Heart left ventricle (tissue), 16 donors: ENCODE data around the gene APCDD1. TPM values are rescaled to one million over a fixed set of nuclear protein-coding genes. Genes with fewer than 3 reads are reported as not detected.

Experiments used
- ATAC-seq, 4 donors: fragments of 200-7000 bp; cut with Tn5 transposase; one replicate each; pipeline ENCODE4 v1.9.1; 2020 to 2022; ENCODE audit warnings: moderate library complexity in 4 of 4, mild to moderate bottlenecking in 3 of 4, moderate number of reproducible peaks in 1 of 4
- DNase-seq, 5 donors: peaks; one replicate each; pipeline ENCODE4 v3.0.0-alpha.2; 2020
- H3K27ac ChIP-seq, 12 donors: fragments of 200-600 bp; sonication (generic) in 4 of 12; one replicate each; pipeline versions ENCODE4 v1.5.0 to v1.8.0; 2016 to 2022; ENCODE audit warnings: mild to moderate bottlenecking in 2 of 12
- H3K27me3 ChIP-seq, 9 donors: fragments of 200-600 bp; sonication (generic) in 2 of 9; one replicate each; pipeline versions ENCODE4 v1.5.1 to v1.8.0; 2016 to 2022; ENCODE audit warnings: mild to moderate bottlenecking in 3 of 9
- H3K36me3 ChIP-seq, 9 donors: fragments of 200-600 bp; sonication (generic) in 2 of 9; one replicate each; pipeline versions ENCODE4 v1.5.0 to v1.8.0; 2018 to 2022; ENCODE audit warnings: mild to moderate bottlenecking in 2 of 9
- H3K4me1 ChIP-seq, 12 donors: fragments of 200-600 bp; sonication (generic) in 4 of 12; one replicate each; pipeline versions ENCODE4 v1.5.0 to v1.8.0; 2016 to 2022; ENCODE audit warnings: mild to moderate bottlenecking in 3 of 12
- H3K4me3 ChIP-seq, 12 donors: fragments of 200-600 bp; sonication (generic) in 4 of 12; one replicate each; pipeline versions ENCODE4 v1.5.0 to v1.8.0; 2017 to 2022; ENCODE audit warnings: mild to moderate bottlenecking in 9 of 12, moderate library complexity in 4 of 12
- H3K9me3 ChIP-seq, 12 donors: fragments of 200-600 bp; sonication (generic) in 4 of 12; one replicate each; pipeline versions ENCODE4 v1.5.0 to v1.8.0; 2016 to 2022; ENCODE audit warnings: mild to moderate bottlenecking in 1 of 12
- POLR2A ChIP-seq, 2 donors: fragments of 450-650 bp; IDR thresholded peaks; one replicate each; pipeline ENCODE4 v1.6.1; 2017; ENCODE audit warnings: antibody characterized with exemption in 2 of 2, mild to moderate bottlenecking in 2 of 2, moderate library complexity in 2 of 2
- WGBS, 4 donors: extraction: QIAGEN DNeasy Blood & Tissue Kit in 2 of 4; methylation state at CpG; one replicate each; pipeline versions ENCODE4 v1.1.5 to v1.1.7; 2013 to 2018; 5-methylcytosine and 5-hydroxymethylcytosine counted together
- intact Hi-C, 10 donors: fragments of 100-400 bp; cut with DNase I; formaldehyde crosslinking; loops; one replicate each; pipeline versions ENCODE4 v1.11.1 to v1.14.2; 2022
- polyA plus RNA-seq, 2 donors: library from polyadenylated mRNA; stranded (reverse); fragments of 200-250 nt; gene quantifications; one replicate each; pipeline ENCODE4 v1.2.3, GENCODE V29; 2013
- total RNA-seq, 9 donors: library from RNA; depleted of rRNA in 2 of 9; stranded (reverse); fragments of >200 nt in 2 of 9; fragmentation: NEBNext Ultra II Directional in 3 of 9; extraction: Animal tissue kit (Norgen Biotek cat#: 25700) in 3 of 9; gene quantifications; one replicate each; pipeline versions ENCODE4 v1.1.0 to v1.2.4, GENCODE V29; 2016 to 2023
- TF ChIP-seq, protein P1 (sequence below), 12 donors: fragments of 200-600 bp; sonication (generic) in 4 of 12; IDR thresholded peaks; one replicate each; pipeline versions ENCODE4 v1.5.0 to v1.8.0; 2018 to 2022; ENCODE audit warnings: antibody characterized with exemption in 12 of 12, mild to moderate bottlenecking in 5 of 12
- donor health status: ischemic (EF 13 %, LVEDD 7.1; RV severe dilation, severe dysfunction).
- donor health status: healthy with polysubstance abuse.
- donor health status: DM: no; HTN: yes; CAD: no.
- donor health status: DM: no; HTN: no; CAD: no.
- donor health status: ischemic (EF 25% LVEDD 6.9; RV normal size, moderate dysfunction).
- donor health status: ischemic (EF 25% LVEDD 5.7; RV mildly dilated, moderate dysfunction).
- donor health status: healthy.
- donor health status: DM: yes; HTN: yes; CAD: no.
- donor health status: ischemic (EF 35%, LVEDD 5.7; RV mildly dilated, moderate dysfunction).
- donor health status: nonischemic (EF 11% LVEDD 7.7; RV severe dilation, severe dysfunction).
- donor health status: DM: yes; HTN: yes; CAD: no.
- donor health status: PGD.
- donor health status: ischemic (EF 29% LVEDD 5.4; RV normal size, mild dysfunction).
- donor health status: nonischemic (EF 23%, LVEDD 6.1; RV moderate dilation, normal function).

APCDD1 gene
- total and polyA plus RNA-seq, 11 donors: 7.5 to 65.4 (median 15.7) TPM

GRCh38 chr18:10511236-10511635 lies 56.8 kb downstream of the APCDD1 start:
- Histone ChIP-seq H3K36me3 (no peaks in the 10 kb centered on the region), H3K4me3 (no peak overlapping the region), H3K27me3 (no peaks in the 10 kb centered on the region), H3K9me3 (peaks cover 0 to 21% (median 12%) of the 10 kb centered on the region in 12 donors), H3K27ac (no peak overlapping the region), H3K4me1 (peaks cover 0 to 4% (median 0%) of the 10 kb centered on the region in 12 donors)
- no peak for TF ChIP-seq POLR2A (IDR thresholded peaks at IDR 0.05)
- TF ChIP-seq, protein P1, sequence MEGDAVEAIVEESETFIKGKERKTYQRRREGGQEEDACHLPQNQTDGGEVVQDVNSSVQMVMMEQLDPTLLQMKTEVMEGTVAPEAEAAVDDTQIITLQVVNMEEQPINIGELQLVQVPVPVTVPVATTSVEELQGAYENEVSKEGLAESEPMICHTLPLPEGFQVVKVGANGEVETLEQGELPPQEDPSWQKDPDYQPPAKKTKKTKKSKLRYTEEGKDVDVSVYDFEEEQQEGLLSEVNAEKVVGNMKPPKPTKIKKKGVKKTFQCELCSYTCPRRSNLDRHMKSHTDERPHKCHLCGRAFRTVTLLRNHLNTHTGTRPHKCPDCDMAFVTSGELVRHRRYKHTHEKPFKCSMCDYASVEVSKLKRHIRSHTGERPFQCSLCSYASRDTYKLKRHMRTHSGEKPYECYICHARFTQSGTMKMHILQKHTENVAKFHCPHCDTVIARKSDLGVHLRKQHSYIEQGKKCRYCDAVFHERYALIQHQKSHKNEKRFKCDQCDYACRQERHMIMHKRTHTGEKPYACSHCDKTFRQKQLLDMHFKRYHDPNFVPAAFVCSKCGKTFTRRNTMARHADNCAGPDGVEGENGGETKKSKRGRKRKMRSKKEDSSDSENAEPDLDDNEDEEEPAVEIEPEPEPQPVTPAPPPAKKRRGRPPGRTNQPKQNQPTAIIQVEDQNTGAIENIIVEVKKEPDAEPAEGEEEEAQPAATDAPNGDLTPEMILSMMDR (IDR thresholded peaks at IDR 0.05): no peak
- intact Hi-C loops: loop anchor here in 5 of 10 donors (5.0 to 10.0 kb wide), 10 partner anchors 54 to 506 kb away; no protein-coding TSS in a partner anchor
- DNase-seq (no peak), ATAC-seq (no peak)
- 73 to 91% (median 80%) methylated on average over 2 of the region's 2 CpGs for WGBS, 4 donors

GRCh38 chr18:10514082-10514481 lies 59.6 kb downstream of the APCDD1 start:
- H3K4me1 ChIP-seq: peaks cover 0 to 17% (median 10%) of the 10 kb centered on the region in 12 donors
- peaks cover 0 to 7% (median 0%) of the 10 kb centered on the region in 12 donors for H3K9me3 ChIP-seq
- H3K27ac ChIP-seq: peak overlapping the region in 2 of 12 donors; percentile 22 to 28
- no peak overlapping the region for H3K4me3 ChIP-seq
- ATAC-seq: no peak
- TF ChIP-seq POLR2A (IDR thresholded peaks at IDR 0.05): no peak
- TF ChIP-seq, protein P1 (IDR thresholded peaks at IDR 0.05): no peak
- DNase-seq: no peak
- intact Hi-C loops: loop anchor here in 5 of 10 donors (5.0 to 10.0 kb wide), 10 partner anchors 57 to 509 kb away; no protein-coding TSS in a partner anchor
- 57 to 84% (median 62%) methylated on average over 3 of the region's 3 CpGs for WGBS, 4 donors
- H3K36me3 ChIP-seq: no peaks in the 10 kb centered on the region
- no peaks in the 10 kb centered on the region for H3K27me3 ChIP-seq

DNA sequence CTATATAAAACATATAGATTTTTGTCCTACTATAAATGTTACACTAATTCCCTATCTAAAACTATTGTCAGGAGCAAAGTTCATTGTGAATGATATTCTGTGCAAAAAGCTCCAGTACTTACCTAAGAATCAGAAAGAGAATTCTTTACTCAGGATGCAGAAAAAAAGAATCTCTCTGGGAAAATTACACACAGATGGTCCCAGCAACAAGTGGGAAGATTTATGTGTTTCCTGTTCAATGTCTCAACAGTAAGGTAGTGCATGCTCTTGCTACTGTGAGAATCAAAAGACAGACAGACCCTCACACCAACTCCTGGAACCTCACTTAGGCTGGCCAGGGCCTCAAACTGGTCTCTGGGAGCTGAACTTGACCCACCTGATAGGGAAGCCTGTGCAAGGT lies 60.2 kb downstream of the APCDD1 start:
- Histone ChIP-seq H3K27me3 (no peaks in the 10 kb centered on the region), H3K36me3 (no peaks in the 10 kb centered on the region), H3K4me3 (no peak overlapping the region), H3K9me3 (peaks cover 0 to 7% (median 0%) of the 10 kb centered on the region in 12 donors), H3K27ac (no peak overlapping the region), H3K4me1 (peaks cover 0 to 22% (median 15%) of the 10 kb centered on the region in 12 donors)
- intact Hi-C loops: loop anchor here in 5 of 10 donors (5.0 to 10.0 kb wide), 10 partner anchors 57 to 510 kb away; no protein-coding TSS in a partner anchor
- TF ChIP-seq, protein P1 (IDR thresholded peaks at IDR 0.05): no peak
- no peak for TF ChIP-seq POLR2A (IDR thresholded peaks at IDR 0.05)
- DNase-seq (no peak), ATAC-seq (no peak)

DNA sequence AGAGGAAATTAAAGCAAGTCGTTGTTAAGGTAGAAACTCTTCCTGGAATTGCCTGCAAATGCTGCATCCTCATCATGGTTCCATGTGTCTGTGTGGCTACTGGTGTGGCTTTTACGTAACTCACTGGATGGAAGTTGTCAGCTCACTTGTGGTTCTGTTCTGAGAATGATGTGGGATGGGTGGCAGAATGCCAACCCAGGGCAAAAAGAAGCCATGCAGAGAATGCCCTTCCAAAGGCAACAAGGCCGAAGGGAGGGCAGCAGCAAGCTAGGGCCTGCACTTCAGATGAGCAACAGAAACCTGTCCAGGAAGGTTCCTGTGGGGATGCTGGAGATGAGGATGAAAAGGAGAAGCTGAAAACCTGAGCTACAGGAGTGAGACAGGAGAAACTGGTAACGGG lies 61.0 kb downstream of the APCDD1 start:
- no peak for TF ChIP-seq POLR2A (IDR thresholded peaks at IDR 0.05)
- TF ChIP-seq, protein P1 (IDR thresholded peaks at IDR 0.05): no peak
- H3K36me3 ChIP-seq: no peaks in the 10 kb centered on the region
- no peak for ATAC-seq
- H3K27ac ChIP-seq: peak overlapping the region in 1 of 12 donors; percentile 30
- no peak for DNase-seq
- H3K27me3 ChIP-seq: no peaks in the 10 kb centered on the region
- WGBS, 4 donors: 61 to 69% (median 64%) methylated on average over 4 of the region's 4 CpGs
- intact Hi-C loops: loop anchor here in 8 of 10 donors (5.0 to 10.0 kb wide), 13 partner anchors 58 to 511 kb away; partner anchors contain the start of gene APCDD1 (in 1 of the 8)
- H3K4me3 ChIP-seq: no peak overlapping the region
- H3K9me3 ChIP-seq: peaks cover 0 to 7% (median 0%) of the 10 kb centered on the region in 12 donors
- peaks cover 0 to 27% (median 18%) of the 10 kb centered on the region in 12 donors for H3K4me1 ChIP-seq
